Mesenchymal stem cell (in vitro differentiated cells and primary cell): ENCODE measurements around the gene CDH23.

Source experiments
- DNase-seq: peaks from one replicate; pipeline ENCODE4 v3.0.0-alpha.2; 2013
- H2AFZ ChIP-seq: one replicate; pipeline ENCODE4 v1.6.1; 2013; ENCODE audit warnings: low read depth, mild to moderate bottlenecking, control low read depth, inconsistent platforms, low read length, moderate library complexity
- H2AK5ac ChIP-seq: 2 replicates; pipeline ENCODE4 v1.6.1; 2013; ENCODE audit warnings: low read length, moderate library complexity, mild to moderate bottlenecking, inconsistent platforms; ENCODE audit not compliant: severe bottlenecking
- H2BK120ac ChIP-seq: one replicate; pipeline ENCODE4 v1.6.1; 2013; ENCODE audit warnings: low read depth, mild to moderate bottlenecking, inconsistent platforms, low read length, moderate library complexity
- H2BK12ac ChIP-seq, 2 experiments: one replicate each; pipeline ENCODE4 v1.6.1; 2013; ENCODE audit warnings: inconsistent platforms in 2 of 2, low read length in 2 of 2, mild to moderate bottlenecking in 2 of 2, moderate library complexity in 2 of 2, control low read depth in 1 of 2
- H2BK15ac ChIP-seq: one replicate; pipeline ENCODE4 v1.6.1; 2013; ENCODE audit warnings: mild to moderate bottlenecking, low read depth, inconsistent platforms; ENCODE audit not compliant: poor library complexity, severe bottlenecking
- H2BK5ac ChIP-seq: 2 replicates; pipeline ENCODE4 v1.6.1; 2013; ENCODE audit warnings: low read depth, mild to moderate bottlenecking, low read length, control low read depth, inconsistent platforms; ENCODE audit not compliant: poor library complexity, severe bottlenecking
- H3K14ac ChIP-seq, 2 experiments: one replicate each; pipeline ENCODE4 v1.6.1; 2013; ENCODE audit warnings: inconsistent platforms in 2 of 2, low read length in 2 of 2, control low read depth in 1 of 2, mild to moderate bottlenecking in 1 of 2, moderate library complexity in 1 of 2
- H3K18ac ChIP-seq, 2 experiments: one replicate each; pipeline ENCODE4 v1.6.1; 2013; ENCODE audit warnings: inconsistent platforms in 2 of 2, low read length in 2 of 2, control low read depth in 1 of 2, low read depth in 1 of 2, mild to moderate bottlenecking in 1 of 2
- H3K23ac ChIP-seq, 2 experiments: one replicate each; pipeline ENCODE4 v1.6.1; 2013; ENCODE audit warnings: inconsistent platforms in 2 of 2, low read length in 2 of 2, mild to moderate bottlenecking in 2 of 2, moderate library complexity in 2 of 2, control low read depth in 1 of 2
- H3K27ac ChIP-seq: 2 replicates; pipeline ENCODE4 v1.5.1; 2013; ENCODE audit warnings: mild to moderate bottlenecking, moderate library complexity, low read length, control low read depth, inconsistent platforms; ENCODE audit not compliant: poor library complexity, severe bottlenecking
- H3K27me3 ChIP-seq, 2 experiments: 2 replicates each; pipeline versions ENCODE4 v1.6.1 to v1.7.0; 2013; ENCODE audit warnings: low read length in 2 of 2, mild to moderate bottlenecking in 2 of 2, moderate library complexity in 2 of 2, control low read depth in 1 of 2, inconsistent platforms in 1 of 2; ENCODE audit not compliant: control insufficient read depth in 1 of 2, insufficient read depth in 1 of 2
- H3K36me3 ChIP-seq, 2 experiments: 2 replicates each; pipeline versions ENCODE4 v1.6.1 to v1.7.0; 2013; ENCODE audit warnings: low read length in 2 of 2, control low read depth in 1 of 2, inconsistent platforms in 1 of 2, low read depth in 1 of 2, mild to moderate bottlenecking in 1 of 2; ENCODE audit not compliant: insufficient read depth in 2 of 2, control insufficient read depth in 1 of 2
- H3K4ac ChIP-seq, 2 experiments: one replicate each; pipeline ENCODE4 v1.6.1; 2013; ENCODE audit warnings: inconsistent platforms in 2 of 2, low read length in 2 of 2, mild to moderate bottlenecking in 2 of 2, moderate library complexity in 2 of 2, control low read depth in 1 of 2, low read depth in 1 of 2
- H3K4me1 ChIP-seq: 2 replicates; pipeline ENCODE4 v1.6.1; 2013; ENCODE audit warnings: low read depth, low read length, control low read depth; ENCODE audit not compliant: control insufficient read depth, insufficient read depth
- H3K4me2 ChIP-seq: 2 replicates; pipeline ENCODE4 v1.6.1; 2013; ENCODE audit warnings: low read length, mild to moderate bottlenecking, inconsistent platforms; ENCODE audit not compliant: poor library complexity, severe bottlenecking
- H3K4me3 ChIP-seq, 2 experiments: 2 replicates each; pipeline versions ENCODE4 v1.5.1 to v1.7.0; 2013; ENCODE audit warnings: low read length in 2 of 2, mild to moderate bottlenecking in 2 of 2, control low read depth in 1 of 2, low read depth in 1 of 2; ENCODE audit not compliant: insufficient read depth in 1 of 2
- H3K79me1 ChIP-seq: replicated peaks from 2 replicates; pipeline ENCODE4 v1.6.1; 2013; ENCODE audit warnings: mild to moderate bottlenecking, control low read depth, low read length, inconsistent platforms; ENCODE audit not compliant: poor library complexity, severe bottlenecking
- H3K9ac ChIP-seq: 2 replicates; pipeline ENCODE4 v1.7.0; 2013; ENCODE audit warnings: mild to moderate bottlenecking, low read length, moderate library complexity
- H3K9me3 ChIP-seq: 2 replicates; pipeline ENCODE4 v1.7.0; 2013; ENCODE audit warnings: mild to moderate bottlenecking, low read length; ENCODE audit not compliant: control insufficient read depth
- H4K8ac ChIP-seq: one replicate; pipeline ENCODE4 v1.6.1; 2013; ENCODE audit warnings: inconsistent platforms, mild to moderate bottlenecking, low read length, moderate library complexity
- H4K91ac ChIP-seq: one replicate; pipeline ENCODE4 v1.6.1; 2013; ENCODE audit warnings: mild to moderate bottlenecking, low read length, inconsistent platforms
- WGBS: methylation state at CpG from one replicate; pipeline ENCODE4 v1.1.7; 2013; ENCODE audit warnings: mixed read lengths; 5-methylcytosine and 5-hydroxymethylcytosine counted together

The CDH23 gene

DNA sequence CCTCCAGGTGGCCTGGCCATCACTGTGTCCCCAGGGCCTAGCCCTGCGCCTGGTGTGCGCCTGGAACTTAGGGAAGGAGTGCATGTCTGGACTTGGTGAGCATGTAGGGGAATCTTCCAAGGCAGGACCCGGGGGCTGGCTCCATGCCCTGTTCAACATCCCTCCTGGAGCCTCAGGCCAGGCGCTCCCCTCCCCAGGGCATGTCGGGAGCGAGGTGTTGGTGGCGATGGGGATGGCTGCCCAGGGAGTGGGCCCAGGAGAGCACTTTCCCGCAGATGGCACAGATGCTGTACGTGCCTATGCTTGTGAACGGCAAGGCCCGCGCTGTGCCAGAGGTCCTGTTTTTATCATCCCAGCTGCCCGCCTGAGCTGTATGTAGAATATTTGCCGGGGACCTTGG, 55.0 kb downstream of the CDH23 start:
- Histone ChIP-seq H3K14ac (no peak overlapping the region), H4K8ac (no peak overlapping the region), H3K4me3 (no peak overlapping the region), H2BK15ac (no peak overlapping the region), H3K4me1 (no peaks in the 10 kb centered on the region), H3K23ac (no peak overlapping the region), H2AFZ (no peak overlapping the region), H3K79me1 (no peaks in the 10 kb centered on the region), H3K9me3 (no peaks in the 10 kb centered on the region), H3K9ac (no peak overlapping the region), H2BK5ac (no peak overlapping the region), H4K91ac (no peak overlapping the region), H3K18ac (no peak overlapping the region), H3K36me3 (no peaks in the 10 kb centered on the region), H2BK120ac (no peak overlapping the region), H2AK5ac (no peak overlapping the region), H2BK12ac (no peak overlapping the region), H3K27ac (no peak overlapping the region), H3K4me2 (no peak overlapping the region), H3K27me3 (peaks cover 47 to 62% of the 10 kb centered on the region in 2 experiments), H3K4ac (no peak overlapping the region)
- WGBS: 88% methylated on average over 14 of the region's 14 CpGs
- no peak for DNase-seq

DNA sequence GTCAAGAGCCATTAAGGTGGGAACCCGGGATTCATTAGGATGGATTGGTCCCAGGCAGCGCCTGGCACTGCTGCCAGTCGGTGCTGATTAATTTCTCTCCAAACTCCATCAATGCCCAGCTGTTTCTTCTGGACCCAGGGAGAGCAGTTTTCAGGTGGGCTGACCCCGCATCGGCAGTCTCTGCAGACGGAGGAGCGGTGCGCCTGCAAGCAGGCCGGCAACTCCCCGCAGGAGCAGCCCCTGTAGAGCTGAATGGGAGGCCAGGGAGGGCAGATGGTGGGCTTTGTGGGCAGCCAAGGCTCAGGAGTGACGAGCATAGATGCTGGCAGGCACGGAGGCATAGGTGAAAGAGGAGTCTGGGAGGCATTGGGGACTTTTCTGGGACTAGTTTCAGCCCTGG, 56.5 kb downstream of the CDH23 start:
- Histone ChIP-seq H3K23ac (no peak overlapping the region), H3K36me3 (no peaks in the 10 kb centered on the region), H2BK120ac (no peak overlapping the region), H3K18ac (no peak overlapping the region), H2BK12ac (no peak overlapping the region), H3K9me3 (no peaks in the 10 kb centered on the region), H3K4me1 (no peaks in the 10 kb centered on the region), H2BK15ac (no peak overlapping the region), H4K91ac (no peak overlapping the region), H3K9ac (no peak overlapping the region), H3K14ac (no peak overlapping the region), H2AK5ac (no peak overlapping the region), H4K8ac (no peak overlapping the region), H2BK5ac (no peak overlapping the region), H3K27ac (no peak overlapping the region), H3K27me3 (peaks cover 58 to 71% of the 10 kb centered on the region in 2 experiments), H3K4me3 (no peak overlapping the region), H3K4ac (peak overlapping the region in 1 of 2 experiments; percentile 40), H3K4me2 (no peak overlapping the region), H3K79me1 (no peaks in the 10 kb centered on the region), H2AFZ (no peak overlapping the region)
- no peak for DNase-seq
- 86% methylated on average over 10 of the region's 12 CpGs for WGBS

DNA sequence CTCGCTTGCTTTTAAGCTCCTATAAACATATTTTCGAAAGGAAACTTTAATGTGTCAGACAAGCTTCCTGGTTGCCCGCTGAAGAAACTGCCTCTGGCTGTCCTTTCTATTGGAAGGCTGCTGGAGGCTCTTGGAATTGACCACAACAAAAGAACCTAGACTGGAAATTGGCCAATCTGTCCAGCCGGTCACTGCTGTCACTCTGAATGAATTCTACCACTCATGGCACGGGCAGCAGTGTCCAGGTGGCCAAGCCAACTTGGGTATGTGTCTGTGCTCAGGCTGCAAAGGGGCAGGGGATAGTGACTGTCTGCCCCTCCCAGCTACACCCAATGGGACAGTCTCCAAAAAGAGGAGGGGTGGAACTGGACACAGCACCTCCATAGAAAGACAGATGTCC, 57.6 kb downstream of the CDH23 start:
- Histone ChIP-seq H4K91ac (no peak overlapping the region), H2AK5ac (no peak overlapping the region), H3K4me1 (no peaks in the 10 kb centered on the region), H2BK5ac (no peak overlapping the region), H3K36me3 (no peaks in the 10 kb centered on the region), H3K27me3 (peaks cover 62 to 67% of the 10 kb centered on the region in 2 experiments), H3K14ac (no peak overlapping the region), H3K4me2 (no peak overlapping the region), H3K23ac (no peak overlapping the region), H3K18ac (no peak overlapping the region), H2AFZ (no peak overlapping the region), H3K4me3 (no peak overlapping the region), H3K9ac (no peak overlapping the region), H3K9me3 (no peaks in the 10 kb centered on the region), H4K8ac (no peak overlapping the region), H3K4ac (no peak overlapping the region), H2BK120ac (no peak overlapping the region), H2BK12ac (no peak overlapping the region), H3K27ac (no peak overlapping the region), H2BK15ac (no peak overlapping the region), H3K79me1 (no peaks in the 10 kb centered on the region)
- no peak for DNase-seq
- 82% methylated on average over 5 of the region's 5 CpGs for WGBS

DNA sequence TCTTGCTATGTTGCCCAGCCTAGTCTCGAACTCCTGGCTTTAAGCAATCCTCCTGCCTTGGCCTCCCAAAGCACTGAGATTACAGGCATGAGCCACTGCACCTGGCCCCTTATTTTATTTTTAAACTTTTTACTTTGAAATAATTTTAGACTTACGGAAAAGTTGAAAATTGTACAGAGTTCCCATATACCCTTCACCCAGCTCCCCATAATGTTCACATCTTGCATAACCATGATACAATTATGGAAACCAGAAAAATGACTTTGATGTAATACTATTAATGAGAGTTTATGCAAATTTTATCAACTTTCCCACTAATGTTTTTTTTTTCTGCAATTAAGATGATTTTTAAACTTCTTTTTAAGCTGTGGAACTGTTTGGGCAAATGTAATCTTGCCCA, 58.3 kb downstream of the CDH23 start:
- Histone ChIP-seq H3K9me3 (no peaks in the 10 kb centered on the region), H3K18ac (no peak overlapping the region), H2AFZ (no peak overlapping the region), H3K4me3 (no peak overlapping the region), H4K8ac (no peak overlapping the region), H3K4ac (no peak overlapping the region), H2BK120ac (no peak overlapping the region), H2BK15ac (no peak overlapping the region), H3K23ac (no peak overlapping the region), H3K4me1 (no peaks in the 10 kb centered on the region), H3K9ac (no peak overlapping the region), H2BK12ac (no peak overlapping the region), H3K27ac (no peak overlapping the region), H3K79me1 (no peaks in the 10 kb centered on the region), H2AK5ac (no peak overlapping the region), H3K27me3 (peaks cover 68 to 70% of the 10 kb centered on the region in 2 experiments), H2BK5ac (no peak overlapping the region), H3K4me2 (no peak overlapping the region), H3K14ac (no peak overlapping the region), H3K36me3 (no peaks in the 10 kb centered on the region), H4K91ac (no peak overlapping the region)
- WGBS: no CpG with 5 or more reads among the region's 2 CpGs
- DNase-seq: no peak
